ENCODE data around the gene B3GALT4.
"Not testable (repeated sequence)": the region's sequence is repeated elsewhere in the genome, so short reads cannot be mapped to it uniquely, and the experiment has no call there.

The B3GALT4 gene

GRCh38 chr6:33259032-33259431 is 17.9 kb upstream of the B3GALT4 start:
- H3K9me3 ChIP-seq (ENCODE audit: control insufficient read depth, insufficient read depth, low read depth, low read length) = no peaks in the 10 kb centered on the region
- H3K27ac ChIP-seq (ENCODE audit: extremely low read depth, low read depth, low read length) = no peak overlapping the region
- peaks cover 44 to 55% of the 10 kb centered on the region in 2 experiments; a peak in 2 of 3 replicates for H3K36me3 ChIP-seq (ENCODE audit: control insufficient read depth in 2 of 2, insufficient read depth in 1 of 2, low read length in 2 of 2)
- TF ChIP-seq ZNF837 (tag by site-specific recombination; IDR thresholded peaks at IDR 0.05) (no peak), ZNF37A (tag by site-specific recombination; IDR thresholded peaks at IDR 0.05) (no peak)
- H3K4me3 ChIP-seq (ENCODE audit: low read depth, low read length) = no peak overlapping the region
- POLR2A ChIA-PET = interaction anchor here (0.6 to 1.2 kb wide), 3 partner anchors 13 to 51 kb away, joined by 3 to 6 read pairs (median 5); partner anchors contain the start of genes RING1, RPS18 and VPS52
- no peaks in the 10 kb centered on the region for H3K4me1 ChIP-seq (ENCODE audit: control insufficient read depth, insufficient read depth, low read length)
- CTCF ChIA-PET = no interaction called here

- ChIA-PET CTCF (interaction anchor here (0.6 to 2.3 kb wide), 3 partner anchors 13 to 29 kb away, joined by 3 to 10 read pairs (median 9); partner anchors contain the start of gene B3GALT4), POLR2A (interaction anchor here (0.7 to 3.6 kb wide), 3 partner anchors 9 to 30 kb away, joined by 3 to 18 read pairs (median 12); partner anchors contain the start of genes RPS18 and VPS52)
- peaks cover 41 to 82% of the 10 kb centered on the region in 2 experiments; a peak in 2 of 3 replicates for H3K36me3 ChIP-seq (ENCODE audit: control insufficient read depth in 2 of 2, insufficient read depth in 1 of 2, low read length in 2 of 2)
Observed at GRCh38 chr6:33262490-33262889, 14.4 kb upstream of the B3GALT4 start.

GRCh38 chr6:33264015-33264414 is 12.9 kb upstream of the B3GALT4 start:
- ChIA-PET POLR2A (interaction anchor here (0.6 to 3.6 kb wide), 3 partner anchors 8 to 292 kb away, joined by 3 to 18 read pairs (median 12); partner anchors contain the start of genes RPS18 and VPS52), CTCF (interaction anchor here (2.3 kb wide), 1 partner anchor 15 kb away, joined by 10 read pairs; no protein-coding TSS in a partner anchor)
- Histone ChIP-seq H3K4me1 (ENCODE audit: control insufficient read depth, insufficient read depth, low read length) (no peaks in the 10 kb centered on the region), H3K27ac (ENCODE audit: extremely low read depth, low read depth, low read length) (no peak overlapping the region), H3K36me3 (ENCODE audit: control insufficient read depth in 2 of 2, insufficient read depth in 1 of 2, low read length in 2 of 2) (peaks cover 33 to 88% of the 10 kb centered on the region in 2 experiments), H3K9me3 (ENCODE audit: control insufficient read depth, insufficient read depth, low read depth, low read length) (no peaks in the 10 kb centered on the region), H3K4me3 (ENCODE audit: low read depth, low read length) (no peak overlapping the region)
- peak; percentile 92 for TF ChIP-seq EGR2 (tag by site-specific recombination; IDR thresholded peaks at IDR 0.05; ENCODE audit: low read depth)
- TF ChIP-seq ZFHX2 (tag by site-specific recombination; conservative IDR thresholded peaks at IDR 0.05) = peak; percentile 77
- no peak for TF ChIP-seq ZNF292 (tag by site-specific recombination; IDR thresholded peaks at IDR 0.05; ENCODE audit: borderline replicate concordance, low read depth)

More at GRCh38 chr6:33262490-33262889, 14.4 kb upstream of the B3GALT4 start:
- TF ChIP-seq ZNF146 (tag by site-specific recombination; IDR thresholded peaks at IDR 0.05) = peak; percentile 94
- not testable (repeated sequence) for H3K9me3 ChIP-seq (ENCODE audit: control insufficient read depth, insufficient read depth, low read depth, low read length); H3K4me3 ChIP-seq (ENCODE audit: low read depth, low read length); H3K4me1 ChIP-seq (ENCODE audit: control insufficient read depth, insufficient read depth, low read length); H3K27ac ChIP-seq (ENCODE audit: extremely low read depth, low read depth, low read length)

GRCh38 chr6:33271117-33271467 is 5.8 kb upstream of the B3GALT4 start:
- peaks cover 31 to 79% of the 10 kb centered on the region in 2 experiments for H3K36me3 ChIP-seq (ENCODE audit: control insufficient read depth in 2 of 2, insufficient read depth in 1 of 2, low read length in 2 of 2)
- peak overlapping the region; percentile 76 for H3K4me3 ChIP-seq (ENCODE audit: low read depth, low read length)
- POLR2A ChIA-PET = interaction anchor here (1.1 to 3.1 kb wide), 21 partner anchors 8 to 300 kb away, joined by 5 to 65 read pairs (median 11); partner anchors contain the start of genes CUTA, HSD17B8, PFDN6 and PHF1
- no peaks in the 10 kb centered on the region for H3K9me3 ChIP-seq (ENCODE audit: control insufficient read depth, insufficient read depth, low read depth, low read length)
- H3K4me1 ChIP-seq (ENCODE audit: control insufficient read depth, insufficient read depth, low read length) = peaks cover 22% of the 10 kb centered on the region
- CTCF ChIA-PET = interaction anchor here (0.5 to 2.8 kb wide), 12 partner anchors 10 to 286 kb away, joined by 3 to 14 read pairs (median 4); partner anchors contain the start of genes PFDN6 and WDR46
- H3K27ac ChIP-seq (ENCODE audit: extremely low read depth, low read depth, low read length) = peak overlapping the region; percentile 99
- TF ChIP-seq ZNF768 (tag by site-specific recombination; IDR thresholded peaks at IDR 0.05) (peak; percentile 93), ZNF792 (tag by site-specific recombination; IDR thresholded peaks at IDR 0.05) (no peak), ZNF18 (tag by site-specific recombination; IDR thresholded peaks at IDR 0.05) (0 out of 2 replicates have a peak, but pooled peaks have one; percentile 20), SALL2 (tag by site-specific recombination; IDR thresholded peaks at IDR 0.05; ENCODE audit: borderline replicate concordance) (no peak)
